ENCODE data around the gene PAMR1. TPM values are rescaled to one million over a fixed set of nuclear protein-coding genes. Genes with fewer than 3 reads are reported as not detected.

Gene PAMR1
- total and polyA plus RNA-seq, 9 of the 15 experiments (the other 6 are each of a cell fraction or from before 2014, with no cell fraction given) = not detected

- ChIA-PET POLR2A (interaction anchor here (0.7 kb wide), 1 partner anchor 715 kb away, joined by 3 read pairs; no protein-coding TSS in a partner anchor), CTCF (ENCODE audit: low intra/inter-chr PET ratio) (no interaction called here)
- Histone ChIP-seq H4K20me1 (replicated peaks; ENCODE audit: control insufficient read depth, insufficient read depth, low read length) (no peaks in the 10 kb centered on the region), H2AFZ (ENCODE audit: low read depth, low read length) (no peak overlapping the region), H3K27me3 (ENCODE audit: control insufficient read depth in 2 of 2, insufficient read depth in 2 of 2, low read length in 2 of 2) (peaks cover 5 to 13% of the 10 kb centered on the region in 2 experiments; a peak in 3 of 5 replicates), H3K27ac (ENCODE audit: extremely low read depth, low read depth, low read length) (no peak overlapping the region), H3K9me3 (replicated peaks; ENCODE audit: control insufficient read depth, insufficient read depth, low read depth, low read length) (no peaks in the 10 kb centered on the region), H3K4me2 (ENCODE audit: insufficient read depth, low read length) (no peak overlapping the region), H3K4me1 (replicated peaks in 1 of 2; ENCODE audit: control insufficient read depth in 2 of 2, insufficient read depth in 2 of 2, low read length in 2 of 2) (no peaks in the 10 kb centered on the region), H3K79me2 (ENCODE audit: control insufficient read depth, insufficient read depth, low read length) (no peaks in the 10 kb centered on the region), H3K9me1 (ENCODE audit: control insufficient read depth, insufficient read depth, low read length) (no peaks in the 10 kb centered on the region), H3K36me3 (ENCODE audit: control insufficient read depth, insufficient read depth, low read length) (no peaks in the 10 kb centered on the region), H3K4me3 (no peak overlapping the region), H3K9ac (ENCODE audit: insufficient read depth in 1 of 2, low read depth in 2 of 2, low read length in 2 of 2) (no peak overlapping the region)
- no TSS peak for BruUV-seq (replicated peaks)
- FAIRE-seq = no peak
- 0% methylated on average over 1 of the region's 1 CpG for WGBS (ENCODE audit: insufficient coverage, low coverage, missing lambda C conversion rate)
- no peak for DNase-seq (ENCODE audit: extremely low read depth in 1 of 4, low spot score in 3 of 4)
- in situ Hi-C loops (cut with MboI) (no loop called here), intact Hi-C loops (cut with micrococcal nuclease) (no loop called here)
- no peak for TF ChIP-seq ZNF445 (CRISPR knock-in tag; IDR thresholded peaks at IDR 0.05; ENCODE audit: low read depth)
- no peak for TF ChIP-seq CUX1 (CRISPR knock-in tag; IDR thresholded peaks at IDR 0.05)
- no peak for TF ChIP-seq SAFB2 (IDR thresholded peaks at IDR 0.05; ENCODE audit: borderline replicate concordance, low read depth, low read length, severe bottlenecking)
- TF ChIP-seq L3MBTL2 (IDR thresholded peaks at IDR 0.05) = no peak
- no peak for TF ChIP-seq RNF2 (IDR thresholded peaks at IDR 0.05)
- ATAC-seq = no peak
Measured at GRCh38 chr11:35407041-35407440, 118.4 kb downstream of the PAMR1 start.

All from K562 (cell line).